HepG2 (cell line): ENCODE results near the gene URM1. TPM values are rescaled to one million over a fixed set of nuclear protein-coding genes. Genes with fewer than 3 reads are reported as not detected.

Source experiments
- KDM1A ChIP-seq: IDR thresholded peaks from 2 replicates; pipeline ENCODE4 v1.6.1; 2016; ENCODE audit warnings: missing compliant biosample characterization
- LCORL ChIP-seq, 2 experiments: fragments of 450-650 bp in 1 of 2; sonication (generic) in 1 of 2; formaldehyde crosslinking in 1 of 2; IDR thresholded peaks; 2 replicates each; pipeline versions ENCODE4 v1.5.0 to v1.6.1; 2017 to 2020; ENCODE audit warnings: antibody characterized with exemption in 1 of 2, missing genetic modification reagents in 1 of 2
- PRMT3 ChIP-seq: sonication (generic); formaldehyde crosslinking; IDR thresholded peaks from 2 replicates; pipeline ENCODE4 v1.8.1; 2022; ENCODE audit warnings: low read depth, mild to moderate bottlenecking, moderate library complexity, missing genetic modification reagents, borderline replicate concordance
- PRPF4 ChIP-seq: fragments of 200-400 bp; formaldehyde crosslinking; IDR thresholded peaks from 2 replicates; pipeline ENCODE4 v1.6.1; 2016; ENCODE audit warnings: low read length, low read depth; ENCODE audit not compliant: poor library complexity, severe bottlenecking
- RAD51 ChIP-seq: fragments of 450-650 bp; IDR thresholded peaks from 2 replicates; pipeline ENCODE4 v1.6.1; 2016; ENCODE audit warnings: borderline replicate concordance
- SYNCRIP ChIP-seq: fragments of 200-400 bp; formaldehyde crosslinking; IDR thresholded peaks from 2 replicates; pipeline ENCODE4 v1.6.1; 2018; ENCODE audit warnings: mild to moderate bottlenecking, low read depth, low read length; ENCODE audit not compliant: insufficient read depth
- ZNF598 ChIP-seq: sonication (generic); formaldehyde crosslinking; IDR thresholded peaks from 2 replicates; pipeline ENCODE4 v1.5.1; 2020; ENCODE audit warnings: mild to moderate bottlenecking, missing genetic modification reagents, borderline replicate concordance
- ZNF619 ChIP-seq: sonication (generic); formaldehyde crosslinking; IDR thresholded peaks from 2 replicates; pipeline ENCODE4 v1.4.0; 2020; ENCODE audit warnings: mild to moderate bottlenecking, missing genetic modification reagents
- ZNF75D ChIP-seq: sonication (generic); formaldehyde crosslinking; IDR thresholded peaks from 2 replicates; pipeline ENCODE4 v1.8.1; 2023; ENCODE audit warnings: missing genetic modification reagents, mild to moderate bottlenecking, borderline replicate concordance
- ZNF841 ChIP-seq: sonication (generic); formaldehyde crosslinking; IDR thresholded peaks from 2 replicates; pipeline ENCODE4 v1.8.1; 2023; ENCODE audit warnings: missing genetic modification reagents, borderline replicate concordance
- polyA plus RNA-seq, 8 experiments: library from polyadenylated mRNA; depleted of rRNA in 3 of 8; stranded (reverse) in 7 of 8; unstranded in 1 of 8; fragments of >200 nt; fragmentation: Illumina TruSeq in 4 of 8; extraction: Trizol in 4 of 8; gene quantifications; 2 replicates each; pipeline versions ENCODE4 v1.2.1 to v1.2.3, GENCODE V29; 2011 to 2016; ENCODE audit warnings: low read depth in 4 of 8, missing spikeins in 1 of 8, mixed read lengths in 1 of 8; ENCODE audit not compliant: insufficient read depth in 1 of 8
- total RNA-seq, 5 experiments: library from RNA; depleted of rRNA; stranded (reverse); fragments of >200 nt; fragmentation: Illumina TruSeq; extraction: Trizol; gene quantifications; 2 replicates each; pipeline ENCODE4 v1.2.3, GENCODE V29; 2016; ENCODE audit warnings: low read depth in 1 of 5
- TF ChIP-seq, protein P1 (sequence below): sonication (generic); formaldehyde crosslinking; IDR thresholded peaks from 2 replicates; pipeline ENCODE4 v1.4.0; 2020; ENCODE audit warnings: low read depth, mild to moderate bottlenecking, missing genetic modification reagents
- TF ChIP-seq, protein P2 (sequence below): sonication (generic); formaldehyde crosslinking; conservative IDR thresholded peaks from 2 replicates; pipeline ENCODE4 v1.8.1; 2023; ENCODE audit warnings: missing genetic modification reagents
- TF ChIP-seq, protein P3 (sequence below): sonication (generic); formaldehyde crosslinking; IDR thresholded peaks from 2 replicates; pipeline ENCODE4 v1.9.0; 2021; ENCODE audit warnings: missing genetic modification reagents, borderline replicate concordance
- TF ChIP-seq, protein P4 (sequence below): IDR thresholded peaks from 2 replicates; pipeline ENCODE4 v1.6.1; 2018; ENCODE audit warnings: missing genetic modification reagents
- TF ChIP-seq, protein P5 (sequence below): sonication (generic); formaldehyde crosslinking; IDR thresholded peaks from 2 replicates; pipeline ENCODE4 v1.5.0; 2020; ENCODE audit warnings: mild to moderate bottlenecking, missing genetic modification reagents, moderate library complexity

The URM1 gene
- total and polyA plus RNA-seq, 2 of the 13 experiments (the other 11 are each of a cell fraction or from before 2014, with no cell fraction given), result 37.1 to 41.3 TPM

DNA sequence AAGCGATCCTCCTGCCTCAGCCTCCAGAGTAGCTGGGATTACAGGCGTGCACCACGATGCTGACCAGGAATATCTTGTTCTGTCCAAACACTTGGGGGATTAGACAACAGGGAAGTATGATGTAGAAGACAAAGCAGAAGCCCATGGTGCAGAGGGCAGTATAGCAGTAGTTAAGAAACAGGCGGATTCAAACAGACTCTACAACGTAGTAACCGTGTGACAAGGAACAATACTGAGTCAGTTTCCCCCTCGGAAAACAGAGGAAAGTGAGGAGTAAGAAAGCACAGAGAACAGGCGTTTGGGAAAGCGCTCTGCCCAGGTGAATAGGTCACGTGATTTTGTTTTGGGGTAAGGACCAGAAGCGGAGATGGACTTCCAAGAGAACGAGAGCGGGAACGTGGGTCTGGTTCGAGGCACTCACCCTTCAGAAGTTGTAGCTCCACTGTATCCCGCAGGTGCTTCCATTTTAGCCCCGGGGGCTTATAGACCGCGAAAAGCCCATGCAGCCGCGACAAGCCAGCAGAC is 49.2 kb upstream of the URM1 start (continued):
- TF ChIP-seq, protein P1, sequence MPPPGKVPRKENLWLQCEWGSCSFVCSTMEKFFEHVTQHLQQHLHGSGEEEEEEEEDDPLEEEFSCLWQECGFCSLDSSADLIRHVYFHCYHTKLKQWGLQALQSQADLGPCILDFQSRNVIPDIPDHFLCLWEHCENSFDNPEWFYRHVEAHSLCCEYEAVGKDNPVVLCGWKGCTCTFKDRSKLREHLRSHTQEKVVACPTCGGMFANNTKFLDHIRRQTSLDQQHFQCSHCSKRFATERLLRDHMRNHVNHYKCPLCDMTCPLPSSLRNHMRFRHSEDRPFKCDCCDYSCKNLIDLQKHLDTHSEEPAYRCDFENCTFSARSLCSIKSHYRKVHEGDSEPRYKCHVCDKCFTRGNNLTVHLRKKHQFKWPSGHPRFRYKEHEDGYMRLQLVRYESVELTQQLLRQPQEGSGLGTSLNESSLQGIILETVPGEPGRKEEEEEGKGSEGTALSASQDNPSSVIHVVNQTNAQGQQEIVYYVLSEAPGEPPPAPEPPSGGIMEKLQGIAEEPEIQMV (CRISPR knock-in tag), result no peak
- TF ChIP-seq, protein P2, sequence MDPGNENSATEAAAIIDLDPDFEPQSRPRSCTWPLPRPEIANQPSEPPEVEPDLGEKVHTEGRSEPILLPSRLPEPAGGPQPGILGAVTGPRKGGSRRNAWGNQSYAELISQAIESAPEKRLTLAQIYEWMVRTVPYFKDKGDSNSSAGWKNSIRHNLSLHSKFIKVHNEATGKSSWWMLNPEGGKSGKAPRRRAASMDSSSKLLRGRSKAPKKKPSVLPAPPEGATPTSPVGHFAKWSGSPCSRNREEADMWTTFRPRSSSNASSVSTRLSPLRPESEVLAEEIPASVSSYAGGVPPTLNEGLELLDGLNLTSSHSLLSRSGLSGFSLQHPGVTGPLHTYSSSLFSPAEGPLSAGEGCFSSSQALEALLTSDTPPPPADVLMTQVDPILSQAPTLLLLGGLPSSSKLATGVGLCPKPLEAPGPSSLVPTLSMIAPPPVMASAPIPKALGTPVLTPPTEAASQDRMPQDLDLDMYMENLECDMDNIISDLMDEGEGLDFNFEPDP (CRISPR knock-in tag), result 0 out of 2 replicates have a peak, but pooled peaks have one; percentile 34
- peak; percentile 94 for TF ChIP-seq RAD51
- no peak for TF ChIP-seq KDM1A (CRISPR knock-in tag)
- TF ChIP-seq LCORL (IDR thresholded peaks at IDR 0.05), result 0 out of 2 replicates have a peak, but pooled peaks have one; percentile 11
- TF ChIP-seq LCORL (CRISPR knock-in tag; IDR thresholded peaks at IDR 0.05), result no peak
- TF ChIP-seq ZNF75D, result no peak
- TF ChIP-seq SYNCRIP, result no peak
- TF ChIP-seq, protein P3, sequence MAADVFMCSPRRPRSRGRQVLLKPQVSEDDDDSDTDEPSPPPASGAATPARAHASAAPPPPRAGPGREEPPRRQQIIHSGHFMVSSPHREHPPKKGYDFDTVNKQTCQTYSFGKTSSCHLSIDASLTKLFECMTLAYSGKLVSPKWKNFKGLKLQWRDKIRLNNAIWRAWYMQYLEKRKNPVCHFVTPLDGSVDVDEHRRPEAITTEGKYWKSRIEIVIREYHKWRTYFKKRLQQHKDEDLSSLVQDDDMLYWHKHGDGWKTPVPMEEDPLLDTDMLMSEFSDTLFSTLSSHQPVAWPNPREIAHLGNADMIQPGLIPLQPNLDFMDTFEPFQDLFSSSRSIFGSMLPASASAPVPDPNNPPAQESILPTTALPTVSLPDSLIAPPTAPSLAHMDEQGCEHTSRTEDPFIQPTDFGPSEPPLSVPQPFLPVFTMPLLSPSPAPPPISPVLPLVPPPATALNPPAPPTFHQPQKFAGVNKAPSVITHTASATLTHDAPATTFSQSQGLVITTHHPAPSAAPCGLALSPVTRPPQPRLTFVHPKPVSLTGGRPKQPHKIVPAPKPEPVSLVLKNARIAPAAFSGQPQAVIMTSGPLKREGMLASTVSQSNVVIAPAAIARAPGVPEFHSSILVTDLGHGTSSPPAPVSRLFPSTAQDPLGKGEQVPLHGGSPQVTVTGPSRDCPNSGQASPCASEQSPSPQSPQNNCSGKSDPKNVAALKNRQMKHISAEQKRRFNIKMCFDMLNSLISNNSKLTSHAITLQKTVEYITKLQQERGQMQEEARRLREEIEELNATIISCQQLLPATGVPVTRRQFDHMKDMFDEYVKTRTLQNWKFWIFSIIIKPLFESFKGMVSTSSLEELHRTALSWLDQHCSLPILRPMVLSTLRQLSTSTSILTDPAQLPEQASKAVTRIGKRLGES (CRISPR knock-in tag), result no peak
- no peak for TF ChIP-seq PRPF4
- TF ChIP-seq, protein P4, sequence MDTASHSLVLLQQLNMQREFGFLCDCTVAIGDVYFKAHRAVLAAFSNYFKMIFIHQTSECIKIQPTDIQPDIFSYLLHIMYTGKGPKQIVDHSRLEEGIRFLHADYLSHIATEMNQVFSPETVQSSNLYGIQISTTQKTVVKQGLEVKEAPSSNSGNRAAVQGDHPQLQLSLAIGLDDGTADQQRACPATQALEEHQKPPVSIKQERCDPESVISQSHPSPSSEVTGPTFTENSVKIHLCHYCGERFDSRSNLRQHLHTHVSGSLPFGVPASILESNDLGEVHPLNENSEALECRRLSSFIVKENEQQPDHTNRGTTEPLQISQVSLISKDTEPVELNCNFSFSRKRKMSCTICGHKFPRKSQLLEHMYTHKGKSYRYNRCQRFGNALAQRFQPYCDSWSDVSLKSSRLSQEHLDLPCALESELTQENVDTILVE (CRISPR knock-in tag), result no peak
- TF ChIP-seq, protein P5, sequence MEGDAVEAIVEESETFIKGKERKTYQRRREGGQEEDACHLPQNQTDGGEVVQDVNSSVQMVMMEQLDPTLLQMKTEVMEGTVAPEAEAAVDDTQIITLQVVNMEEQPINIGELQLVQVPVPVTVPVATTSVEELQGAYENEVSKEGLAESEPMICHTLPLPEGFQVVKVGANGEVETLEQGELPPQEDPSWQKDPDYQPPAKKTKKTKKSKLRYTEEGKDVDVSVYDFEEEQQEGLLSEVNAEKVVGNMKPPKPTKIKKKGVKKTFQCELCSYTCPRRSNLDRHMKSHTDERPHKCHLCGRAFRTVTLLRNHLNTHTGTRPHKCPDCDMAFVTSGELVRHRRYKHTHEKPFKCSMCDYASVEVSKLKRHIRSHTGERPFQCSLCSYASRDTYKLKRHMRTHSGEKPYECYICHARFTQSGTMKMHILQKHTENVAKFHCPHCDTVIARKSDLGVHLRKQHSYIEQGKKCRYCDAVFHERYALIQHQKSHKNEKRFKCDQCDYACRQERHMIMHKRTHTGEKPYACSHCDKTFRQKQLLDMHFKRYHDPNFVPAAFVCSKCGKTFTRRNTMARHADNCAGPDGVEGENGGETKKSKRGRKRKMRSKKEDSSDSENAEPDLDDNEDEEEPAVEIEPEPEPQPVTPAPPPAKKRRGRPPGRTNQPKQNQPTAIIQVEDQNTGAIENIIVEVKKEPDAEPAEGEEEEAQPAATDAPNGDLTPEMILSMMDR (CRISPR knock-in tag), result no peak
- no peak for TF ChIP-seq PRMT3 (CRISPR knock-in tag)
- TF ChIP-seq ZNF619 (CRISPR knock-in tag), result peak; percentile 7; the same call in 1 of the 2 replicates
- 0 out of 2 replicates have a peak, but pooled peaks have one; percentile 11 for TF ChIP-seq ZNF598 (CRISPR knock-in tag)
- no peak for TF ChIP-seq ZNF841
